OCI-LY3 (cell line): Measurements from ENCODE around the gene CAMK2G.

Source experiments
- CTCF ChIP-seq: fragments of 200-600, 300-600 bp; sonication (generic); IDR thresholded peaks from 2 replicates; pipeline ENCODE4 v1.5.1; 2014; ENCODE audit warnings: antibody characterized with exemption, low read length, low read depth
- EZH2phosphoT487 ChIP-seq: fragments of 200-600 bp; shearing (Covaris generic); IDR thresholded peaks from 2 replicates; pipeline ENCODE4 v1.6.1; 2018; ENCODE audit warnings: antibody characterized with exemption, mixed run types, low read depth

GRCh38 chr10:73781548-73781878, 92.8 kb downstream of the CAMK2G start:
- TF ChIP-seq CTCF (no peak), EZH2phosphoT487 (no peak)
